ENCODE results near the gene ARHGEF10L.
"Not testable (repeated sequence)": the region's sequence is repeated elsewhere in the genome, so short reads cannot be mapped to it uniquely, and the experiment has no call there.

The ARHGEF10L gene

DNA sequence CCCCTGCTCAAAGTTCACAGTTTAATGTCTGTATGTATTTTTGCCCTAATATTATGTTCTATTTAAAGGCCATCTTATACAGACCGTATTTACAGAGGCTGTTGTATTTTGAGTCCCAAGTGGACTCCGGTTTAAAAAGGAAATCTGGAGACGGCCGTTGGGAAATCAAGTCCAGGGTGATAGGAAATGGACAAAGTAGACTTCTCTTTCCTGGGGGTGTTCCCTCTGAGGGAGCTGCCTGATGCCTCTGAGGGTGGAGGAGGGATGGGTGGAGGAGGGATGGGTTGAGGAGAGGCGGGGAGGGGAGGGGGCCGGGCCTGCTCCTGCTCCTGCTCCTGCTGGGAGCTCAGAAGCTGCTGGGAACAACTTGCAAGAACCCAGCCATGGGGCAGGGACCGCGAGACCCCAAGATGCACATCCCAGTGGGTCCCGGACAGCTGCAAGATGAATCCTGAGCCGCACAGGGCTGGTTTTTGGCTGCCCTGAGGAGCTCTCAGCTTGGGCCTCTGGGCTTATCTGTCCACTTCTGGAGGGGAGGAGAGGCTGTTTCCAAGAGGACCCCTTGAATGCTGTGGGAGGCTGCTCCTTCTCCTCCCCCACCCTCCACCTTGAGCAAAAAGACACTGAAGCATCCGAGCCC is 203.6 kb downstream of the ARHGEF10L start:
- H3K9ac ChIP-seq (ENCODE audit: low read length), result no peak overlapping the region
- no peaks in the 10 kb centered on the region for H3K4me1 ChIP-seq (ENCODE audit: control insufficient read depth, insufficient read depth, low read length)
- no peaks in the 10 kb centered on the region for H3K36me3 ChIP-seq (ENCODE audit: control insufficient read depth, insufficient read depth, low read length)
- no peaks in the 10 kb centered on the region for H3K27me3 ChIP-seq (ENCODE audit: control insufficient read depth, insufficient read depth, low read length)
- H3K4me3 ChIP-seq (ENCODE audit: low read length), result no peak overlapping the region
- no peak overlapping the region for H3K27ac ChIP-seq (ENCODE audit: low read depth, low read length)

DNA sequence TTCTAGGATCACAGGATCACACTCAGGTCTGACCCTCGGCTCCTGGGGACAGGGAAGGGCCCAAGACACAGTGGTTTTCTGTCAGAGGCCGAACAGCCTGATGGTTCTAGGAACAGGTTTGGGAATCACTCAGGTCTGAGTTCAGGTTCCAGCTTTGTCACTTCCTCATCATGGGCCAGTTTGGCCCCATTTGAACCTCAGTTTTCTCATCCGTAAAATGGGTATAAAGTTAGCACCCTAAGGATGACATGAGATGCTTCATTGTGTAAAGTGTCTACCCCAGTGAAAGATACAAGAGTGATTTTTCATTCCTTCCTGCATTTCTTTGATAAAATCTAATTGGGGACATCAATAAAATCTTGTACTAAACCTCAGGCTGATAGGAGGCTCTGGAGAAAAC is 204.4 kb downstream of the ARHGEF10L start:
- H3K4me3 ChIP-seq (ENCODE audit: low read length), result no peak overlapping the region
- H3K36me3 ChIP-seq (ENCODE audit: control insufficient read depth, insufficient read depth, low read length), result no peaks in the 10 kb centered on the region
- no peak overlapping the region for H3K9ac ChIP-seq (ENCODE audit: low read length)
- H3K27me3 ChIP-seq (ENCODE audit: control insufficient read depth, insufficient read depth, low read length), result no peaks in the 10 kb centered on the region
- no peaks in the 10 kb centered on the region for H3K4me1 ChIP-seq (ENCODE audit: control insufficient read depth, insufficient read depth, low read length)
- no peak overlapping the region for H3K27ac ChIP-seq (ENCODE audit: low read depth, low read length)

DNA sequence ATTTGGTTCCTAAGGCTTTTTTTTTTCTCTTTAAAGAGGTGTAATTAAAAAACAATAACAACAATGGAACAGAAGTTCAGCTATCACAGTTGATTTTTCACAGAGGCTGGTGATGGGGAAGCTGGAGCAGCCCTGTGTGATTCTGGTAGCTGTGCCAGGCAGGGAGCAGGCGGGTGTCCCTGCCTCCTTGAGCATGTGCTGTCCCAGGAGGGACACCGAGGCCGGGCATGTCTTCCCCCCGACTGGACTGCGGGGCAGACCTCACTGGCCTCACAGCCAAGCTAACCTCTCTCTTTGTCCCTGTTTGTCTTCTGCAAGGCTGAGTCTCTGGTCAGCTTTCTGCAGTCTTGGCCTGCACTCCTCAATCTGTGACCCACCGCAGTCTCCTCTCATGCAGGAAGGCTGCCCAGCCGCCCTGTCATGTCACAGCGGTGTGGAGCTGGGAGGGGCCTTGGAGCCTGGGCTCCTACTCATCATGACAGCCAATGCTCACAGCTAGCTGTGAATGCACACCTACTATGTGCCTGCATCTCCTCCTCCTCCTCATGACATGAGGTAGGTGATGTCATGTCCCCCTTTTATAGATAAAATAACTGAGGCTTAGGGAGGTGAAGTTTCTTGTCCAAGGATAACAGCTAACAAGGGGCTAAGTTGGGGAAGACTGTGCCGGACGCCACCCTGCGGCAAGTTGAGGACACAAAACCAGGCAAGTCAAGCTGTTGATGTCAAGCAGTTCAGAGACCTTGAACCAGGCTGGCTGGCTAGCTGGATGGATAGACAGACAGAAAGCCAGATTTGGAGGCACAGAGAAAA is 205.4 kb downstream of the ARHGEF10L start:
- Histone ChIP-seq H3K9ac (ENCODE audit: low read length) (no peak overlapping the region), H3K36me3 (ENCODE audit: control insufficient read depth, insufficient read depth, low read length) (no peaks in the 10 kb centered on the region), H3K27me3 (ENCODE audit: control insufficient read depth, insufficient read depth, low read length) (no peaks in the 10 kb centered on the region), H3K4me1 (ENCODE audit: control insufficient read depth, insufficient read depth, low read length) (no peaks in the 10 kb centered on the region), H3K4me3 (ENCODE audit: low read length) (no peak overlapping the region), H3K27ac (ENCODE audit: low read depth, low read length) (no peak overlapping the region)

DNA sequence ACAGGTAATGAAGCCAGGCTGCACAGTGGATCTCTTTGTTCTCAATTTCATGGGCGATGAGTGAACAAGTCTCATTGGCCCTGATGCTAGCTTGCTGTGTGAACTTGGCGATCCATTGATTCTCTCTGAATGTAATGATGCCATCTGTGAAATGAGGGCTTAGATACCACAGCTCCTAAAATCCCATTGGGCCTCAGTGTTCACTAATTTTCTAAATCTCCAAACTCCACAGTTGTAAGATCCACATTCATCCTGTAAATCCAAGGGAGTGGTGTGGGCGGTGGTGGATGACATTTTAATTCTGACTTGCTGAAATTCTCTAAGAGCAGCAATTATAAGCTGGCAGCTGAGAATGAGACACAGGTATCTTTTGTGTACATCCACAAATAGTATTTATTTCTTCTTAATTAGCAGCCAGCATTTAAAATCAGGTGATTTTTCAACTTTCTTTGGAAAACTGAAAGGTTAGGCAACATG is 206.0 kb downstream of the ARHGEF10L start:
- Histone ChIP-seq H3K27me3 (ENCODE audit: control insufficient read depth, insufficient read depth, low read length) (no peaks in the 10 kb centered on the region), H3K4me3 (ENCODE audit: low read length) (no peak overlapping the region), H3K36me3 (ENCODE audit: control insufficient read depth, insufficient read depth, low read length) (no peaks in the 10 kb centered on the region)

DNA sequence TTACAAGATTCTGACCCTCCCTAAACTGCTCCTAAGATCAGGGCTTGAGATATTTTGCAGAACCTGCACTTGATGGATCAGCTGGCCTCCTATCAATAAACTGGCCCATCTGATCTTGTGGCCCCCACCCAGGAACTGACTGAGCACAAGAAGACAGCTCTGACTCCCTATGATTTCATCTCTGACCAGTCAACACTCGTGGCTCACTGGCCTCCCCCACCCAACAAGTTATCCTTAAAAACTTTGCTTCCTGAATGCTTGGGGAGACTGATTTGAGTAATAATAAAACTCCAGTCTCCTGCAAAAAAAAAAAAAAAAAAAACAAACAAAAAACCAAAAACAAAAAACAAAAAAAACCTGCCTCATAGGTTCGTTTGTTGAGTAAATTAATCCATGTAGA is 206.8 kb downstream of the ARHGEF10L start:
- not testable (repeated sequence) for H3K9ac ChIP-seq (ENCODE audit: low read length)

More for the DNA sequence above, 206.0 kb downstream of the ARHGEF10L start:
- Histone ChIP-seq H3K27ac (ENCODE audit: low read depth, low read length) (no peak overlapping the region), H3K9ac (ENCODE audit: low read length) (no peak overlapping the region), H3K4me1 (ENCODE audit: control insufficient read depth, insufficient read depth, low read length) (no peaks in the 10 kb centered on the region)

DNA sequence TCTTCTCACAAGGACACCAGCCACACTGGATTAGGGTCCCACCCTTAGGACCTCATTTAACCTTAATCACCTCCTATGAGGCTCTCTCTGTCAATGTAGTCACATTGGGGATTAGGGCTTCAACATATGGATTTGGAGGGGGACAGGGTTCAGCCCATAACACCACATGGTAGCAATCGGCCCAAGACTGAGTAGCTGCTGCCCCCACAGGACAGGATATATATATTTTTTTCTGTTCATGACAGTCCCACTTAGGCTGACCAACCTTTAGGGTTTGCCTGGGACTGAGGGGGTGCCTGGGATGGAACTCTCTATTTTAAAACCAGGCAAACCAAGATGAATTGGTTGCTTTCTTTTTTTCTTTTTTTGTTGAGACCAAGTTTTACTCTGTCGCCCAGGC is 207.4 kb downstream of the ARHGEF10L start:
- H3K4me1 ChIP-seq (ENCODE audit: control insufficient read depth, insufficient read depth, low read length), result no peaks in the 10 kb centered on the region
- no peaks in the 10 kb centered on the region for H3K27me3 ChIP-seq (ENCODE audit: control insufficient read depth, insufficient read depth, low read length)

More for the DNA sequence above, 206.8 kb downstream of the ARHGEF10L start:
- not testable (repeated sequence) for H3K27me3 ChIP-seq (ENCODE audit: control insufficient read depth, insufficient read depth, low read length); H3K27ac ChIP-seq (ENCODE audit: low read depth, low read length); H3K4me3 ChIP-seq (ENCODE audit: low read length); H3K4me1 ChIP-seq (ENCODE audit: control insufficient read depth, insufficient read depth, low read length); H3K36me3 ChIP-seq (ENCODE audit: control insufficient read depth, insufficient read depth, low read length)

More for the DNA sequence above, 207.4 kb downstream of the ARHGEF10L start:
- H3K27ac ChIP-seq (ENCODE audit: low read depth, low read length), result no peak overlapping the region
- no peak overlapping the region for H3K9ac ChIP-seq (ENCODE audit: low read length)
- no peak overlapping the region for H3K4me3 ChIP-seq (ENCODE audit: low read length)
- no peaks in the 10 kb centered on the region for H3K36me3 ChIP-seq (ENCODE audit: control insufficient read depth, insufficient read depth, low read length)
